Neural cell (in vitro differentiated cells): ENCODE data around the gene GSTM5.
"Not testable (repeated sequence)": the region's sequence is repeated elsewhere in the genome, so short reads cannot be mapped to it uniquely, and the experiment has no call there.

Experiments
- EP300 ChIP-seq: fragments of 450-650 bp; conservative IDR thresholded peaks from 2 replicates; pipeline ENCODE4 v1.6.1; 2014; ENCODE audit warnings: antibody characterized with exemption, mild to moderate bottlenecking, moderate library complexity; ENCODE audit not compliant: poor library complexity, severe bottlenecking
- EZH2 ChIP-seq: fragments of 200-600, 300-800 bp; shearing (Covaris generic), sonication (generic); IDR thresholded peaks from 2 replicates; pipeline ENCODE4 v1.6.1; 2014; ENCODE audit warnings: antibody characterized with exemption, low read length, borderline replicate concordance, mild to moderate bottlenecking; ENCODE audit not compliant: insufficient read depth, poor library complexity, severe bottlenecking
- POLR2AphosphoS5 ChIP-seq: IDR thresholded peaks from 2 replicates; pipeline ENCODE4 v1.6.1; 2012
- RAD21 ChIP-seq: fragments of 450-650 bp; conservative IDR thresholded peaks from 2 replicates; pipeline ENCODE4 v1.6.1; 2014; ENCODE audit warnings: antibody characterized with exemption, mild to moderate bottlenecking, moderate library complexity
- TF ChIP-seq, protein P1 (sequence below): IDR thresholded peaks from 2 replicates; pipeline ENCODE4 v1.6.1; 2012; ENCODE audit warnings: borderline replicate concordance

DNA sequence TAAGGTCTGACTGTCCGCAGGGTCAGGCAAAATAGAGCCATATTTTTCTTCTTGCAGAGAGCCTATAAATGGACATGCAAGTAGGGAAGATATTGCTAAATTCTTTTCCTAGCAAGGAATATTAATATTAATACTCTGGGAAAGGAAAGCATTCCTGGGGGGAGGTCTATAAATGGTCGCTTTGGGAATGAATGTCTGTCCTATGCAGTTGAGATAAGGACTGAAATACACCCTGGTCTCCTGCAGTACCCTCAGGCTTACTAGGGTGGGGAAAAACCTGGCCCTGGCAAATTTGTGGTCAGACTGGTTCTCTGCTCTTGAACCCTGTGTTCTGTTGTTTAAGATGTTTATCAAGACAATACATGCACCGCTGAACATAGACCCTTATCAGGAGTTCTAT is 9.1 kb upstream of the GSTM5 start:
- TF ChIP-seq EP300, EZH2, POLR2AphosphoS5, RAD21: not testable (repeated sequence)
- TF ChIP-seq, protein P1, sequence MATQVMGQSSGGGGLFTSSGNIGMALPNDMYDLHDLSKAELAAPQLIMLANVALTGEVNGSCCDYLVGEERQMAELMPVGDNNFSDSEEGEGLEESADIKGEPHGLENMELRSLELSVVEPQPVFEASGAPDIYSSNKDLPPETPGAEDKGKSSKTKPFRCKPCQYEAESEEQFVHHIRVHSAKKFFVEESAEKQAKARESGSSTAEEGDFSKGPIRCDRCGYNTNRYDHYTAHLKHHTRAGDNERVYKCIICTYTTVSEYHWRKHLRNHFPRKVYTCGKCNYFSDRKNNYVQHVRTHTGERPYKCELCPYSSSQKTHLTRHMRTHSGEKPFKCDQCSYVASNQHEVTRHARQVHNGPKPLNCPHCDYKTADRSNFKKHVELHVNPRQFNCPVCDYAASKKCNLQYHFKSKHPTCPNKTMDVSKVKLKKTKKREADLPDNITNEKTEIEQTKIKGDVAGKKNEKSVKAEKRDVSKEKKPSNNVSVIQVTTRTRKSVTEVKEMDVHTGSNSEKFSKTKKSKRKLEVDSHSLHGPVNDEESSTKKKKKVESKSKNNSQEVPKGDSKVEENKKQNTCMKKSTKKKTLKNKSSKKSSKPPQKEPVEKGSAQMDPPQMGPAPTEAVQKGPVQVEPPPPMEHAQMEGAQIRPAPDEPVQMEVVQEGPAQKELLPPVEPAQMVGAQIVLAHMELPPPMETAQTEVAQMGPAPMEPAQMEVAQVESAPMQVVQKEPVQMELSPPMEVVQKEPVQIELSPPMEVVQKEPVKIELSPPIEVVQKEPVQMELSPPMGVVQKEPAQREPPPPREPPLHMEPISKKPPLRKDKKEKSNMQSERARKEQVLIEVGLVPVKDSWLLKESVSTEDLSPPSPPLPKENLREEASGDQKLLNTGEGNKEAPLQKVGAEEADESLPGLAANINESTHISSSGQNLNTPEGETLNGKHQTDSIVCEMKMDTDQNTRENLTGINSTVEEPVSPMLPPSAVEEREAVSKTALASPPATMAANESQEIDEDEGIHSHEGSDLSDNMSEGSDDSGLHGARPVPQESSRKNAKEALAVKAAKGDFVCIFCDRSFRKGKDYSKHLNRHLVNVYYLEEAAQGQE, result not testable (repeated sequence)
